Calu3 (cell line): ENCODE results near the gene TTC16. TPM values are rescaled to one million over a fixed set of nuclear protein-coding genes. Genes with fewer than 3 reads are reported as not detected.

Experiments used
- BruUV-seq: library from RNA; stranded (reverse); fragments of 400-500 nt; replicated peaks from 2 replicates; lab custom pipeline; 2021; lab: Mats Ljungman, UMichigan
- CTCF ChIA-PET: fragments of 300-600 bp; sonication (Branson Sonifier 250); formaldehyde crosslinking; loops from one replicate; lab custom pipeline; 2022; ENCODE audit warnings: antibody characterized with exemption; lab: Charles Lee
- DNase-seq: peaks from one replicate; pipeline ENCODE4 v3.0.0; 2022
- H3K27ac Mint-ChIP-seq: one replicate; pipeline ENCODE4 v1.8.0; 2022; ENCODE audit warnings: mixed read lengths; ENCODE audit not compliant: unreplicated experiment
- H3K27me3 Mint-ChIP-seq: one replicate; pipeline ENCODE4 v1.8.0; 2022; ENCODE audit warnings: mixed read lengths; ENCODE audit not compliant: unreplicated experiment
- H3K36me3 Mint-ChIP-seq: one replicate; pipeline ENCODE4 v1.8.0; 2022; ENCODE audit warnings: mild to moderate bottlenecking, moderate library complexity, mixed read lengths; ENCODE audit not compliant: insufficient read depth, unreplicated experiment
- H3K4me1 Mint-ChIP-seq: one replicate; pipeline ENCODE4 v1.8.0; 2022; ENCODE audit warnings: mild to moderate bottlenecking, low read depth, mixed read lengths; ENCODE audit not compliant: unreplicated experiment
- H3K4me3 Mint-ChIP-seq: one replicate; pipeline ENCODE4 v1.8.0; 2022; ENCODE audit warnings: mild to moderate bottlenecking, low read depth, moderate library complexity, mixed read lengths; ENCODE audit not compliant: unreplicated experiment
- H3K9me3 Mint-ChIP-seq: one replicate; pipeline ENCODE4 v1.8.0; 2022; ENCODE audit warnings: low read depth, mixed read lengths; ENCODE audit not compliant: unreplicated experiment
- intact Hi-C: fragments of 100-400 bp; cut with micrococcal nuclease; formaldehyde crosslinking; loops from one replicate; pipeline ENCODE4 v1.10.0; 2022; ENCODE audit not compliant: unreplicated experiment
- total RNA-seq: library from RNA; stranded (reverse); gene quantifications from 2 replicates; pipeline ENCODE4 v1.2.3, GENCODE V29; 2022
- TF ChIP-seq, protein P1 (sequence below): fragments of 200-600 bp; IDR thresholded peaks from one replicate; pipeline ENCODE4 v1.8.0; 2022; ENCODE audit warnings: antibody characterized with exemption; ENCODE audit not compliant: unreplicated experiment

TTC16 gene
- total RNA-seq, 1 experiment from 2014 or later, result not detected

DNA sequence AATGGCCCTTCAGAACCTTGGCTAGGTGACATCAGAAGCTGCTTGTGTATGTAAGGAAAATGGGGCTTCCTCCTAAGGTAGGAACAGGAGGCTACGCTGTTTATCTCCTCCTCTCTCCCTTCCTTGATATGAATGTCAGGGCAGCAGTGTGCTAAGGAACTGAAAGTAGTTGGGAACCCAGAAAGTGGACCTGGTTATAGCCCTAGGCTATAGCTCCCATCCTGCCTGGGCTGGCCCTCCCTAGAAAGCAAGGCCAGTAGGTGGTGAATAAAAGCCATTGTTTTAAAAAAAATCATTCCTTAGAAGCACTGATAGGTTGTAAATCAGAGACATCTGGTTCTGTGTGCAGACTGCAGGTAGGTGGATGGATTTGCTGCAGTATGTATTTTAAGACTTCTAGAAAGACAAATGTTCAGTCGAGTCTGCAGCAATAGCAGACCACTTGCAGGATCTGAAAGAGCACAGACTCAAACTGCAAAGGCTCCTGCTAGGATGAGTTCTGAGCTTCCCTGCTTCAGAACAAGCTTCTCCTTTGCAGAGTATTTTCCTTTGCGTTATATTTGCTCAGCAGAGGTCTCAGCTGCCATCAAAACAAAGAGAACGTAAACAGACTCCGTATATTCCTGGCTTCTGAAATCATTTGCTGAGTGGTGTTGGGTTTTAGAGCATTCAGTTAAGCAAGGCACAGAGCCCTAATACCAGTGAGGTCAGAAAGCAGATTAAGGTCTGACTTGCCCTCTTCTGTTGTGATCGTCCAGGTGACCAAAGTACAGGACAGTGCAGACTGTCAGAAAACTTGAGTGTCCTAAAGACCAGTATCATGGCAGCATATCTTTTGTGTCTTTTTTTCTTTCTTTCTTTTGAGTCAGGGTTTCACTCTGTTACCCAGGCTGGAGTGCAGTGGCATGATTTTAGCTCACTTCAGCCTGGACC lies 29.2 kb upstream of the TTC16 start:
- no peaks in the 10 kb centered on the region for H3K36me3 Mint-ChIP-seq
- H3K27me3 Mint-ChIP-seq, result no peaks in the 10 kb centered on the region
- BruUV-seq, result no TSS peak
- DNase-seq, result no peak
- H3K4me3 Mint-ChIP-seq, result no peak overlapping the region
- CTCF ChIA-PET, result no interaction called here
- no peaks in the 10 kb centered on the region for H3K9me3 Mint-ChIP-seq
- TF ChIP-seq, protein P1, sequence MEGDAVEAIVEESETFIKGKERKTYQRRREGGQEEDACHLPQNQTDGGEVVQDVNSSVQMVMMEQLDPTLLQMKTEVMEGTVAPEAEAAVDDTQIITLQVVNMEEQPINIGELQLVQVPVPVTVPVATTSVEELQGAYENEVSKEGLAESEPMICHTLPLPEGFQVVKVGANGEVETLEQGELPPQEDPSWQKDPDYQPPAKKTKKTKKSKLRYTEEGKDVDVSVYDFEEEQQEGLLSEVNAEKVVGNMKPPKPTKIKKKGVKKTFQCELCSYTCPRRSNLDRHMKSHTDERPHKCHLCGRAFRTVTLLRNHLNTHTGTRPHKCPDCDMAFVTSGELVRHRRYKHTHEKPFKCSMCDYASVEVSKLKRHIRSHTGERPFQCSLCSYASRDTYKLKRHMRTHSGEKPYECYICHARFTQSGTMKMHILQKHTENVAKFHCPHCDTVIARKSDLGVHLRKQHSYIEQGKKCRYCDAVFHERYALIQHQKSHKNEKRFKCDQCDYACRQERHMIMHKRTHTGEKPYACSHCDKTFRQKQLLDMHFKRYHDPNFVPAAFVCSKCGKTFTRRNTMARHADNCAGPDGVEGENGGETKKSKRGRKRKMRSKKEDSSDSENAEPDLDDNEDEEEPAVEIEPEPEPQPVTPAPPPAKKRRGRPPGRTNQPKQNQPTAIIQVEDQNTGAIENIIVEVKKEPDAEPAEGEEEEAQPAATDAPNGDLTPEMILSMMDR, result no peak
- no peak overlapping the region for H3K27ac Mint-ChIP-seq
- no peaks in the 10 kb centered on the region for H3K4me1 Mint-ChIP-seq
- intact Hi-C loops, result no loop called here

DNA sequence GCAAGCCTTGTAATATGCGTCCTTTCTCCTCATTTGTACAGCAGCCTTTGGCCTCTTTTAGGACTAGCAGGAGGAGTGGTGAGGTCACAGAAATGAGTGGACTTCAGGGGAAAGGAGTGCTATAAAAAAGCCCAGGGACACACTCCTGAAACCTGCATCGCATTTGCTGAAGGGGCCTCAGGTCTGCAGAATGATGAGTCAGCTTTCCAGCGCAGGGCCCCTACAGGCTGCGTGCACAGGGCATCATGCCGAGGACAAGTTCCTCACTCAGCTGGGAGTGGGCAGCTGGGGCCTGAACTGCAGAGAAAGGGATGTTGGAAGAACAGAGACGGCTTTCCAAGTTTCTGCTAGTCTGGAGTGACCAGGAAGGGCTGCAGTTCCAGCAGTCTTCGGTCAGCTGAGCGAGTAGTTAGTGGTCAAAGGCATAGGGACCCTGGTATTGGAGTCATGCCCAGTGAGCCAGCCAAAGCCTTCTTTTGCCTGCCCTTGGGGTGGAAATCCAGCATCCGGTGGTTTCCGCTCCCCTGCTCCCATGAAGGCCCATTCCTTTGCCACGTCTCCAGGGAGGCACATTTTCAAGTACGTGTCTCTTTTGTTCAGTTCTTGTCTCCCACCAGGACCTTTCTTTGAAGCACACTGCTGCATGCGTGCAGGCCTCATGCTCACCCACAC lies 26.4 kb upstream of the TTC16 start:
- TF ChIP-seq, protein P1, result no peak

DNA sequence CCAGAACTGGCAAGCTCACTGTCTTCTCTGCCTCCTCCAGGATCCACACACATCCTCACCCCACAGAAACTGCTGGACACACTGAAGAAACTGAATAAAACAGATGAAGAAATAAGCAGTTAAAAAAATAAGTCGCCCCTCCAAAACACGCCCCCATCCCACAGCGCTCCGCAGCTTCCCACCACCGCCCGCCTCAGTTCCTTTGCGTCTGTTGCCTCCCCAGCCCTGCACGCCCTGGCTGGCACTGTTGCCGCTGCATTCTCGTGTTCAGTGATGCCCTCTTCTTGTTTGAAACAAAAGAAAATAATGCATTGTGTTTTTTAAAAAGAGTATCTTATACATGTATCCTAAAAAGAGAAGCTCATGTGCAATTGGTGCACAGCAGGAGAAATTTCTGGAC lies 25.1 kb upstream of the TTC16 start:
- BruUV-seq, result no TSS peak
- H3K4me1 Mint-ChIP-seq, result peaks cover 9% of the 10 kb centered on the region
- H3K27ac Mint-ChIP-seq, result no peak overlapping the region
- H3K27me3 Mint-ChIP-seq, result no peaks in the 10 kb centered on the region
- CTCF ChIA-PET, result no interaction called here
- intact Hi-C loops, result no loop called here
- no peaks in the 10 kb centered on the region for H3K36me3 Mint-ChIP-seq
- no peak for DNase-seq
- no peaks in the 10 kb centered on the region for H3K9me3 Mint-ChIP-seq
- TF ChIP-seq, protein P1, result no peak
- no peak overlapping the region for H3K4me3 Mint-ChIP-seq

More for the DNA sequence above, 26.4 kb upstream of the TTC16 start:
- no peak overlapping the region for H3K4me3 Mint-ChIP-seq
- H3K9me3 Mint-ChIP-seq, result no peaks in the 10 kb centered on the region
- H3K36me3 Mint-ChIP-seq, result no peaks in the 10 kb centered on the region
- H3K27me3 Mint-ChIP-seq, result no peaks in the 10 kb centered on the region
- no peaks in the 10 kb centered on the region for H3K4me1 Mint-ChIP-seq
- CTCF ChIA-PET, result interaction anchor here (0.6 kb wide), 1 partner anchor 1354 kb away, joined by 5 read pairs; no protein-coding TSS in a partner anchor
- BruUV-seq, result no TSS peak
- intact Hi-C loops, result no loop called here
- no peak overlapping the region for H3K27ac Mint-ChIP-seq
- DNase-seq, result no peak

DNA sequence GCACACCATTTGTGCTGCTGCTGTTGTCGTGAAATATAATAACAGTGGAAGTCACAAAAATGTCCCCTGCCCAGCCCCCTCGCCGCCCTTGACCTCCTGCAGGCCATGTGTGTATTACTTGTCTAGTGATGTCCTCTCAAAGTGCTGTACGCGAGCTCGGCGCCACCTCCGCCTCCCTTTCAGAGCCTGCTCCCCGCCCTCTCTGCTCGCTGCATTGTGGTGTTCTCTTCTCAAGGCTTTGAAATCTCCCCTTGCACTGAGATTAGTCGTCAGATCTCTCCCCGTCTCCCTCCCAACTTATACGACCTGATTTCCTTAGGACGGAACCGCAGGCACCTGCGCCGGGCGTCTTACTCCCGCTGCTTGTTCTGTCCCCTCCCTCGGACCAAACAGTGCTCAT lies 23.8 kb upstream of the TTC16 start:
- CTCF ChIA-PET, result no interaction called here
- no TSS peak for BruUV-seq

More for the DNA sequence above, 23.8 kb upstream of the TTC16 start:
- no peak overlapping the region for H3K27ac Mint-ChIP-seq
- H3K4me1 Mint-ChIP-seq, result peaks cover 9% of the 10 kb centered on the region
- intact Hi-C loops, result no loop called here
- H3K4me3 Mint-ChIP-seq, result no peak overlapping the region
- no peaks in the 10 kb centered on the region for H3K9me3 Mint-ChIP-seq
- H3K27me3 Mint-ChIP-seq, result no peaks in the 10 kb centered on the region
- H3K36me3 Mint-ChIP-seq, result no peaks in the 10 kb centered on the region
- no peak for DNase-seq
- TF ChIP-seq, protein P1, result no peak
